PC-3 (cell line): ENCODE measurements around the gene ENPP1. TPM values are rescaled to one million over a fixed set of nuclear protein-coding genes. Genes with fewer than 3 reads are reported as not detected.

Experiments
- ATAC-seq: fragments of 200-7000 bp; cut with Tn5 transposase; 2 replicates; pipeline ENCODE4 v1.9.1; 2020; ENCODE audit warnings: mild to moderate bottlenecking, moderate library complexity
- BruUV-seq: library from RNA; stranded (reverse); fragments of 400-500 nt; replicated peaks from 2 replicates; lab custom pipeline; 2021; lab: Mats Ljungman, UMichigan
- CTCF ChIA-PET: fragments of 300-600 bp; sonication (Branson Sonifier 250); formaldehyde crosslinking; loops from one replicate; lab custom pipeline; 2022; ENCODE audit warnings: antibody characterized with exemption; lab: Charles Lee
- POLR2A ChIA-PET: fragments of 300-600 bp; sonication (Branson Sonifier 250); formaldehyde crosslinking; loops from one replicate; lab custom pipeline; 2022; ENCODE audit warnings: antibody characterized with exemption; ENCODE audit not compliant: unreplicated experiment; lab: Charles Lee
- DNase-seq: peaks from one replicate; pipeline ENCODE4 v3.0.0-alpha.2; 2015
- H2AFZ ChIP-seq: fragments of 300-600 bp; sonication (generic); 2 replicates; pipeline ENCODE4 v1.6.0; 2016; ENCODE audit warnings: antibody characterized with exemption, low read length
- H3F3A ChIP-seq: fragments of 300-600 bp; sonication (generic); one replicate; pipeline ENCODE4 v1.6.0; 2017; ENCODE audit warnings: antibody characterized with exemption, low read length, control low read depth, mild to moderate bottlenecking; ENCODE audit not compliant: unreplicated experiment
- H3K27ac ChIP-seq: fragments of 300-600 bp; sonication (generic); 2 replicates; pipeline ENCODE4 v1.5.1; 2016; ENCODE audit warnings: mild to moderate bottlenecking, low read length
- H3K27me3 ChIP-seq: fragments of 300-600 bp; sonication (generic); 2 replicates; pipeline ENCODE4 v1.6.1; 2016; ENCODE audit warnings: low read length, mixed read lengths
- H3K36me3 ChIP-seq: fragments of 300-600 bp; sonication (generic); 2 replicates; pipeline ENCODE4 v1.6.1; 2016; ENCODE audit warnings: low read depth, mixed run types, low read length, mixed read lengths
- H3K4me1 ChIP-seq: fragments of 300-600 bp; sonication (generic); 2 replicates; pipeline ENCODE4 v1.5.1; 2016; ENCODE audit warnings: low read length; ENCODE audit not compliant: insufficient read depth
- H3K4me2 ChIP-seq: fragments of 300-600 bp; sonication (generic); 2 replicates; pipeline ENCODE4 v1.6.0; 2016; ENCODE audit warnings: low read length
- H3K4me3 ChIP-seq: fragments of 300-600 bp; sonication (generic); 2 replicates; pipeline ENCODE4 v1.5.1; 2016; ENCODE audit warnings: mild to moderate bottlenecking, low read length, mixed read lengths
- H3K79me2 ChIP-seq: fragments of 300-600 bp; sonication (generic); 2 replicates; pipeline ENCODE4 v1.6.1; 2017; ENCODE audit warnings: low read length, mixed read lengths
- H3K9ac ChIP-seq: fragments of 300-600 bp; sonication (generic); 2 replicates; pipeline ENCODE4 v1.6.0; 2016; ENCODE audit warnings: mild to moderate bottlenecking, low read length
- H3K9me2 ChIP-seq: fragments of 300-600 bp; sonication (generic); replicated peaks from 2 replicates; pipeline ENCODE4 v1.6.1; 2016; ENCODE audit warnings: mixed run types, low read length, mixed read lengths
- H3K9me3 ChIP-seq: fragments of 300-600 bp; sonication (generic); 2 replicates; pipeline ENCODE4 v1.6.1; 2016; ENCODE audit warnings: low read length, mixed read lengths
- H4K20me1 ChIP-seq: fragments of 300-600 bp; sonication (generic); 2 replicates; pipeline ENCODE4 v1.6.1; 2016; ENCODE audit warnings: low read length, mixed read lengths
- CTCF ChIP-seq: fragments of 300-600 bp; sonication (generic); conservative IDR thresholded peaks from 2 replicates; pipeline ENCODE4 v1.5.1; 2017; ENCODE audit warnings: antibody characterized with exemption, low read depth, mild to moderate bottlenecking, low read length
- EZH2 ChIP-seq: fragments of 300-600 bp; sonication (generic); IDR thresholded peaks from one replicate; pipeline ENCODE4 v1.6.1; 2017; ENCODE audit warnings: antibody characterized with exemption, mild to moderate bottlenecking, low read length; ENCODE audit not compliant: unreplicated experiment
- EZH2phosphoT487 ChIP-seq: fragments of 300-600 bp; sonication (generic); IDR thresholded peaks from 2 replicates; pipeline ENCODE4 v1.6.1; 2018; ENCODE audit warnings: mild to moderate bottlenecking, antibody characterized with exemption, low read length, borderline replicate concordance
- intact Hi-C: fragments of 100-400 bp; cut with micrococcal nuclease; formaldehyde crosslinking; loops from 2 replicates; pipeline ENCODE4 v1.9.0; 2023
- total RNA-seq: library from RNA; depleted of rRNA; stranded (reverse); fragments of >200 nt; gene quantifications from 2 replicates; pipeline ENCODE4 v1.2.3, GENCODE V29; 2014

Gene ENPP1
- total RNA-seq, 1 experiment from 2014 or later, result 5.1 TPM

DNA sequence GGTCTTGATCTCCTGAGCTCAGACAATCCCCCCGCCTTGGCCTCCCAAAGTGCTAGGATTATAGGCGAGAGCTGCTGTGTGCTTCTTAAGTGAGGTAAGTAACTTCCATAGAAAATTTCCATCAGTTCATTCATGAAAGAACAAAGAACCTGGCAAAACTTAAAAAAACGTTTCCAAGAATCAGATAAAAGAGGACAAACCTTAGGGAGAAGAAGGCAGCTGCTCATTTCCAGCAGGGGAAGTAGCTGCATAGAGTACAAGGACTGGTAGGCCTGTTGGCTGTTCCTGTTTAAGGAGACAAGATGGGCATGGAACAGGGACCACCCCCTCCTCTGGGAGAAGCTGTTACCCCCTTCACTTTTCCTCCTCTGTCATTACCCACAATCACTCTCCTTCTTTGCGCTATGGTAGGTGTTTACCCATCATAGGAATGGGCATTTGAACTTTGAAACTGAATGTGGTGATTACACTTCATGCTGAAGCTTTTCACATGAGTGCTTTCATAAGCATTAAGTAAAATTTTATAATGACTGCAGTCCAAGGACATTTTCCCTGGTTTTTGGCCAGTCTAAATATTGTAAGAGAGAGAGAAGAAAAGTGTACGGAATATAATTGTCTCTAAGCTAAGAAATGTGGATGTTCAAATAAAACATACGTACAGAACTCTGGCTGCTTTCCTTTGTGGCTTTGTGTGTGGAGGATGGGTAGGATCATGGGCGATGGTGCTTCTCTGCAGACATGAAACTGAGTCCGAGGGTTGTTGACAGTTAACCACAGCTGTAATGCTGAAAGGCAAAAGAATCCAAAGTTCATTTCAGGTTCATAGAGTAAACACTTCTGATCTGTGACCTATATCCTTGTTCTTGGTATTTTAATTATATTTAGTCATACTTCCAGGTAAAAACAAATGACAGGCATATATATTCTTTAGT lies 86.9 kb downstream of the ENPP1 start:
- Histone ChIP-seq H3K4me2 (peak overlapping the region; percentile 44), H3K79me2 (no peaks in the 10 kb centered on the region), H2AFZ (peak overlapping the region; percentile 31; the same call in 1 of the 2 replicates), H3K27ac (no peak overlapping the region), H3F3A (no peaks in the 10 kb centered on the region), H3K4me1 (peaks cover 13% of the 10 kb centered on the region), H4K20me1 (no peaks in the 10 kb centered on the region), H3K27me3 (no peaks in the 10 kb centered on the region), H3K4me3 (peak overlapping the region; percentile 19; the same call in 1 of the 2 replicates), H3K36me3 (no peaks in the 10 kb centered on the region), H3K9me2 (no peaks in the 10 kb centered on the region), H3K9me3 (0 out of 2 replicates have a peak, but pooled peaks cover 2% of the 10 kb centered on the region), H3K9ac (no peak overlapping the region)
- intact Hi-C loops, result loop anchor here (5.0 kb wide), 1 partner anchor 32 kb away; no protein-coding TSS in a partner anchor
- CTCF ChIA-PET, result interaction anchor here (1.0 kb wide), 1 partner anchor 15 kb away, joined by 3 read pairs; no protein-coding TSS in a partner anchor
- TF ChIP-seq EZH2phosphoT487 (no peak), EZH2 (no peak), CTCF (no peak)
- DNase-seq (peak; percentile 66), ATAC-seq (peak; percentile 95)
- POLR2A ChIA-PET, result interaction anchor here (0.7 kb wide), 1 partner anchor 232 kb away, joined by 11 read pairs; no protein-coding TSS in a partner anchor
- BruUV-seq, result no TSS peak

GRCh38 chr6:131897050-131897435 lies 89.2 kb downstream of the ENPP1 start:
- no peak for ATAC-seq
- no peak for DNase-seq
- no peaks in the 10 kb centered on the region for H3K79me2 ChIP-seq
- no peaks in the 10 kb centered on the region for H3K9me2 ChIP-seq
- no peak overlapping the region for H3K4me3 ChIP-seq
- no TSS peak for BruUV-seq
- POLR2A ChIA-PET, result no interaction called here
- H3F3A ChIP-seq, result no peaks in the 10 kb centered on the region
- H3K9me3 ChIP-seq, result 0 out of 2 replicates have a peak, but pooled peaks cover 2% of the 10 kb centered on the region
- TF ChIP-seq EZH2, result no peak
- TF ChIP-seq CTCF, result no peak
- TF ChIP-seq EZH2phosphoT487, result no peak
- no peaks in the 10 kb centered on the region for H3K36me3 ChIP-seq
- H3K4me2 ChIP-seq, result no peak overlapping the region
- CTCF ChIA-PET, result no interaction called here
- H3K27ac ChIP-seq, result no peak overlapping the region
- H2AFZ ChIP-seq, result no peak overlapping the region
- H3K4me1 ChIP-seq, result peaks cover 13% of the 10 kb centered on the region
- H4K20me1 ChIP-seq, result no peaks in the 10 kb centered on the region
- H3K9ac ChIP-seq, result no peak overlapping the region
- no peaks in the 10 kb centered on the region for H3K27me3 ChIP-seq
- intact Hi-C loops, result loop anchor here (5.0 kb wide), 1 partner anchor 35 kb away; no protein-coding TSS in a partner anchor
